Activated T-helper 1 cell treated with Interleukin-2 at 50 U/mL for 16 hours (primary cell): ENCODE results near the gene APCDD1L.
"Not testable (repeated sequence)": the region's sequence is repeated elsewhere in the genome, so short reads cannot be mapped to it uniquely, and the experiment has no call there.

ENCODE experiments used
- DNase-seq: peaks from one replicate; pipeline ENCODE4 v3.0.0-alpha.2; 2020; ENCODE audit warnings: low read depth

Gene APCDD1L

DNA sequence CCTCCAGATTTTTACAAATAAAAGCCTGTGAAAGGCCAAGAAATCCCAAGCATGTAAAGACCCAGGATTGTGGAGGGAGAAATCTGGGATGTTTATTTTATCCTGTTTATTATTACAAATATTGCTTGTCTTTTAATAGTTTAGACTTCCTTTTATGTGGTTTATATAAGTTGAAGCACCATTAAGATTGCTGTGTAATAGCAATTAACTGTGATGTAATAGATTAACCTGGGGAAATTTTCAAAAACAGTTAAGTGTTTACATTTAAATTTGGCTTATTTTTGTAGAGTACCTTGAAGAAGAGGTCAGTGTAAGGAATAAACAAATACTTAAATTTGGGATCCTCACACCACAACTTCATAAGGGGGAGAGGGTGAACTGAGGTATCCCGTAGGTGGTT lies 99.1 kb downstream of the APCDD1L start:
- no peak for DNase-seq

DNA sequence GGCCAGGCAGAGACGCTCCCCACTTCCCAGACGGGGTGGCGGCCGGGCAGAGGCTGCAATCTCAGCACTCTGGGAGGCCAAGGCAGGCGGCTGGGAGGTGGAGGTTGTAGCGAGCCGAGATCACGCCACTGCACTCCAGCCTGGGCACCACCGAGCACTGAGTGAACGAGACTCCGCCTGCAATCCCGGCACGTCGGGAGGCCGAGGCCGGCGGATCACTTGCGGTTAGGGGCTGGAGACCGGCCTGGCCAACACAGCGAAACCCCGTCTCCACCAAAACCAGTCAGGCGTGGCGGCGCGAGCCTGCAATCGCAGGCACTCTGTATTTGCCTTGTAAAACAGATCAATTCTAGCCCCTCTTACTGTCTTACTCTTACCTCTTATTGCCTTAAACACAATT lies 100.4 kb downstream of the APCDD1L start:
- not testable (repeated sequence) for DNase-seq

DNA sequence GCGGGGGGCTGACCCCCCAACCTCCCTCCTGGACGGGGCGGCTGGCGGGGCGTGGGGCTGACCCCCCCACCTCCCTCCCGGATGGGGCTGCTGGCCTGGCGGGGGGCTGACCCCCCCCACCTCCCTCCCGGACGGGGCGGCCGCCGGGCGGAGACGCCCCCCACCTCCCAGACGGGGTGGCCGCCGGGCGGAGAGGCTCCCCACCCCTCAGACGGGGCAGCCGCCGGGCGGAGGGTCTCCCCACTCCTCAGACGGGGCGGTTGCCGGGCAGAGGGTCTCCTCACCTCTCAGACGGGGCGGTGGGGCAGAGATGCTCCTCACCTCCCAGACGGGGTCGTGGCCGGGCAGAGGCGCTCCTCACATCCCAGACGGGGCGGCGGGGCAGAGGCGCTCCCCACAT lies 101.0 kb downstream of the APCDD1L start:
- DNase-seq, result not testable (repeated sequence)
